HUES6 (cell line): ENCODE data around the gene CCR2.

Source experiments
- H3K27ac ChIP-seq: 2 replicates; pipeline ENCODE4 v1.7.0; 2013; ENCODE audit warnings: low read depth, mild to moderate bottlenecking, low read length, inconsistent platforms
- H3K27me3 ChIP-seq: 2 replicates; pipeline ENCODE4 v1.6.1; 2013; ENCODE audit warnings: low read length; ENCODE audit not compliant: control insufficient read depth, insufficient read depth
- H3K36me3 ChIP-seq: 2 replicates; pipeline ENCODE4 v1.6.1; 2013; ENCODE audit warnings: low read length; ENCODE audit not compliant: control insufficient read depth, insufficient read depth
- H3K4me1 ChIP-seq: 2 replicates; pipeline ENCODE4 v1.6.1; 2013; ENCODE audit warnings: low read length; ENCODE audit not compliant: control insufficient read depth, insufficient read depth
- H3K4me3 ChIP-seq: 2 replicates; pipeline ENCODE4 v1.5.1; 2013; ENCODE audit warnings: low read depth, low read length
- H3K9ac ChIP-seq: one replicate; pipeline ENCODE4 v1.6.1; 2013; ENCODE audit warnings: mild to moderate bottlenecking, low read length
- H3K9me3 ChIP-seq: 2 replicates; pipeline ENCODE4 v1.6.1; 2013; ENCODE audit warnings: low read depth, low read length; ENCODE audit not compliant: control insufficient read depth, insufficient read depth

CCR2 gene

GRCh38 chr3:46354984-46355383 is 1.1 kb downstream of the CCR2 start:
- H3K27me3 ChIP-seq, result peaks cover 13% of the 10 kb centered on the region; the same call in 1 of the 2 replicates
- H3K27ac ChIP-seq, result no peak overlapping the region
- no peaks in the 10 kb centered on the region for H3K4me1 ChIP-seq
- no peak overlapping the region for H3K9ac ChIP-seq
- H3K36me3 ChIP-seq, result no peaks in the 10 kb centered on the region
- no peaks in the 10 kb centered on the region for H3K9me3 ChIP-seq
- no peak overlapping the region for H3K4me3 ChIP-seq

DNA sequence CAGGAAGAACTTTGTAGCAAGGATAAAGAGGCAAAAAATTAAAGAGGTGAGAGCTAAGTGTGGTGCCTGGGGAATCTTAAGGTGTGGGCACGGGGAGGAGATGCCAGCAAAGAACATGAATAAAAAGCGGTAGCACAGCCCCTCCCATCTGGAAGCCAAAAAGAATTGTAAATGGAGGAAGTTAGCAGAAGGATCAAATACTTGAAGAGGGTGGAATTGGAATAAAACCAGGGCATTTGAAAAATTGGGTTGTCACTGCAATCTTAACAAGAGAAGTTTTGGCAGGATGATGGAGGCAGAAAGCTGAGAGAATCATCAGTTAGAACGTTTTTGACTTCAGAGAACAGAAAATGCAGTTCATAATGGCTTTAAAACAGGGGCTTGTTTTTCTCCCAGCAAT is 2.4 kb downstream of the CCR2 start:
- no peak overlapping the region for H3K4me3 ChIP-seq
- H3K27ac ChIP-seq, result no peak overlapping the region
- H3K36me3 ChIP-seq, result no peaks in the 10 kb centered on the region
- H3K9ac ChIP-seq, result no peak overlapping the region
- peaks cover 13% of the 10 kb centered on the region; the same call in 1 of the 2 replicates for H3K27me3 ChIP-seq
- no peaks in the 10 kb centered on the region for H3K4me1 ChIP-seq
- no peaks in the 10 kb centered on the region for H3K9me3 ChIP-seq

DNA sequence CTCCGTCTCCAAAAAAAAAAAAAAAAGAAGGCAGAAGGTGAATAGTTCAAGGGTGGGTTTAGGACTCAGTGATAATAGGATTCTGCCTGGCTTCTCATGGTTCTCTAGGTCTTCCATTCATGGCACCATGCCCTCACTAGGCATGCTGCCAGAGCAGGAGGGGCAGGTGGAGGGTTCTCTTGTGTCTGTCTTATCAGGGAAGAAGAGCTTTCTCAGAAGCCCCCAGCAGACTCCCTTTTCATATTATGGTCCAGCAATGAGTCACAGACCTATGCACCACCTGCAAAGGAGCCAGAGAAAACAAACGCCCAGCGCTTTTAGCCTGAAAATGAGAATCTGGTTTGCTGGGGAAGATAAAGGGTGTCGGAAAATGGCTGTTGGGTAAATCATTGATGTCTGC is 3.0 kb downstream of the CCR2 start:
- Histone ChIP-seq H3K36me3 (no peaks in the 10 kb centered on the region), H3K9ac (no peak overlapping the region), H3K9me3 (no peaks in the 10 kb centered on the region), H3K27me3 (peaks cover 13% of the 10 kb centered on the region; the same call in 1 of the 2 replicates), H3K27ac (no peak overlapping the region), H3K4me1 (no peaks in the 10 kb centered on the region), H3K4me3 (no peak overlapping the region)

- Histone ChIP-seq H3K4me3 (no peak overlapping the region), H3K9ac (no peak overlapping the region), H3K9me3 (no peaks in the 10 kb centered on the region), H3K27ac (no peak overlapping the region), H3K4me1 (no peaks in the 10 kb centered on the region), H3K36me3 (no peaks in the 10 kb centered on the region), H3K27me3 (peaks cover 13% of the 10 kb centered on the region; the same call in 1 of the 2 replicates)
Measured at GRCh38 chr3:46358466-46358865, 4.6 kb downstream of the CCR2 start.

- peaks cover 6% of the 10 kb centered on the region; the same call in 1 of the 2 replicates for H3K27me3 ChIP-seq
- no peak overlapping the region for H3K4me3 ChIP-seq
- H3K27ac ChIP-seq, result no peak overlapping the region
- H3K4me1 ChIP-seq, result no peaks in the 10 kb centered on the region
- H3K36me3 ChIP-seq, result no peaks in the 10 kb centered on the region
- H3K9ac ChIP-seq, result no peak overlapping the region
- no peaks in the 10 kb centered on the region for H3K9me3 ChIP-seq
Measured at GRCh38 chr3:46359733-46360493, 6.0 kb downstream of the CCR2 start.

DNA sequence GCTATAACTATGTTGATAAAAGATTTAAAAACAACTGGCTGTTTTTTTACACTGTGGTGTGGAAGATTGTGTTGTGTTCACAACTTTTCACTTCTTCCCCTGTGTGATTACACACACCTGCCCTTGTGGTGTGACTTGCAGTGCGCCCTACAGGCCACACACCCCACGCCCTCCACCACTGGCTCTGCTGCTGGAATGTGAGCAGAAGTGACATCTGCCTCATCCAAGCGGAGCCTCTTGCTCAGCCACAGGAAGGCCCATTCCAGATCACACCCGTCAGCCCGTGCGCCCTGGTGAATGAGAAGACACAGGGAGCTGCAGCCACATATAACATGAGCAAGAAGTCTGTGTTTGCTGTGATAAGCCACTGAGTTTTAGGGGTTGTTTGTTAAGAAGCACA is 7.0 kb downstream of the CCR2 start:
- no peak overlapping the region for H3K27ac ChIP-seq
- no peaks in the 10 kb centered on the region for H3K36me3 ChIP-seq
- no peak overlapping the region for H3K9ac ChIP-seq
- H3K4me1 ChIP-seq, result no peaks in the 10 kb centered on the region
- H3K9me3 ChIP-seq, result no peaks in the 10 kb centered on the region
- H3K4me3 ChIP-seq, result no peak overlapping the region
- no peaks in the 10 kb centered on the region for H3K27me3 ChIP-seq

GRCh38 chr3:46361408-46362283 is 7.7 kb downstream of the CCR2 start:
- no peaks in the 10 kb centered on the region for H3K27me3 ChIP-seq
- no peak overlapping the region for H3K9ac ChIP-seq

GRCh38 chr3:46365041-46365440 is 11.1 kb downstream of the CCR2 start:
- Histone ChIP-seq H3K4me3 (no peak overlapping the region), H3K27me3 (no peaks in the 10 kb centered on the region), H3K9ac (no peak overlapping the region), H3K36me3 (no peaks in the 10 kb centered on the region), H3K9me3 (no peaks in the 10 kb centered on the region), H3K27ac (no peak overlapping the region), H3K4me1 (peaks cover 3% of the 10 kb centered on the region; the same call in 1 of the 2 replicates)

More at GRCh38 chr3:46361408-46362283, 7.7 kb downstream of the CCR2 start:
- H3K9me3 ChIP-seq, result no peaks in the 10 kb centered on the region
- no peak overlapping the region for H3K4me3 ChIP-seq
- no peaks in the 10 kb centered on the region for H3K36me3 ChIP-seq
- H3K27ac ChIP-seq, result no peak overlapping the region
- H3K4me1 ChIP-seq, result no peaks in the 10 kb centered on the region

DNA sequence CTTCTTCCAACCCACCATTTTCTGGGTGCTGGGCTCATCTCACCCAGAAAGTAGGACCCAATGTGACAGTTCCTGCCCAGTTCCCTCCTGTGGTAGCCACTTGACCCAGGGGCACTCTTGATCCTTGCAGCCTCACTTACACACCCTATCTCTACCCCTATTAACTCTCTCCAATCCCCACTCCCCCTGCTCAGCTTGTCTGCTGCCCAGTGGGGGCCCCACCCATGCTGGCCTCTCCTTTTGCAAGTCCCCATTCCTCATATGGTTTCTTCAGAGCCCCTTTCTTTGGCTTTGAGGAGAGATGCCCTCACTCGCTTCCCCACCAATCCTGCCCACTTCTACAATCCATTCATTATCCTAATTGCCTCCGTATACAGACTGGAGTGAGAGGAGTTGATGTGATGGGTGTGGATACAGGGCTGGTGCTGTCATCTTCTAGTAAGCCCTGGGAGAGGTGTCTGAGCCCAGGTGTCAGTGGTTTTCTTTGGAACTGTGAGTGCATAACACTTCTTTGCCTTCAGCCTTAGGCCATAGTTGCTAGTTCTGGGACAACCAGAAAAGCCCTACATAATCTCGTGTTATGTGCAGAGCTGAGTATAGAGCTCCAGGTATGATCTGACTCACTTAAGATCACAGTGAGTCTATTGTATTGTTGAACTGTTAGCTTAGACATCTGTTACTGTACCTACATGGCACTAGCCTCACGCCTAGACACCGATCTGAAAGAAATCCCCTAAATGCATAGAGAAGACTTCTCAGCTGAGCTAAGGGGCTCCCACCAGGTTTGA is 12.0 kb downstream of the CCR2 start:
- no peak overlapping the region for H3K4me3 ChIP-seq
- H3K36me3 ChIP-seq, result no peaks in the 10 kb centered on the region
- no peak overlapping the region for H3K27ac ChIP-seq
- H3K9me3 ChIP-seq, result no peaks in the 10 kb centered on the region
- H3K4me1 ChIP-seq, result peaks cover 3% of the 10 kb centered on the region; the same call in 1 of the 2 replicates
- no peaks in the 10 kb centered on the region for H3K27me3 ChIP-seq
- H3K9ac ChIP-seq, result no peak overlapping the region

DNA sequence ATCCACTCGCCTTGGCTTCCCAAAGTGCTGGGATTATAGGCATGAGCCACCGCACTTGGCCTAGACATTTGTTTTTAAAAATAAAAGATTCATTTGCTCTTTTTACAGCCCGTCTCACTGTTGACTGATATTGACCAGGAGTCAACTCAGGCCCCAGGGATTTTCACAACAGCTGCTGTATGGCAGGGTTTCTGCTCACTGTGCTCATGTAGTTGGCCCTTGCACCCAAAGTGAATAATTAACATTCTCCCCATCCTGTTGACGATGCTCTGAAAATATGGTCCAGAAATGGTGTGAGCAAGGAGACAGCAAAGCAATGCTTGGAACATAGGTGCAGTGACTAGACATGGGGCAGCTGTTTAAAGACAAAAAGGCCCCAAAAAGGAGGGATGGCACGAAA is 13.9 kb downstream of the CCR2 start:
- Histone ChIP-seq H3K9me3 (no peaks in the 10 kb centered on the region), H3K36me3 (no peaks in the 10 kb centered on the region), H3K4me3 (no peak overlapping the region), H3K27me3 (no peaks in the 10 kb centered on the region), H3K4me1 (peaks cover 3% of the 10 kb centered on the region; the same call in 1 of the 2 replicates), H3K27ac (no peak overlapping the region), H3K9ac (no peak overlapping the region)
